Measurements from ENCODE around the gene API5.
A peak's percentile ranks its signal among the peaks of the same experiment; 100 is the strongest.
"Not testable (repeated sequence)": the region's sequence is repeated elsewhere in the genome, so short reads cannot be mapped to it uniquely, and the experiment has no call there.

The API5 gene

GRCh38 chr11:43311791-43312607 is at the start of gene API5:
Gene API5, plus strand, starts transcription at chr11:43311996. Its CDS starts 132 bp downstream, at chr11:43312128.
- DNase-seq, result peak; percentile 77

GRCh38 chr11:43267856-43268580 is 43.8 kb upstream of the API5 start:
- DNase-seq, result peak; percentile 72

GRCh38 chr11:43268786-43269185 is 43.0 kb upstream of the API5 start:
- DNase-seq, result no peak

- peak; percentile 43 for DNase-seq
These were observed 42.4 kb upstream of the API5 start for GRCh38 chr11:43269254-43269918.

- DNase-seq, result no peak
These were observed 41.3 kb upstream of the API5 start for GRCh38 chr11:43270468-43270867.

- DNase-seq, result peak; percentile 32
These were observed 33.4 kb upstream of the API5 start for GRCh38 chr11:43278193-43278956.

- DNase-seq, result peak; percentile 4
These were observed 29.0 kb upstream of the API5 start for GRCh38 chr11:43282607-43283440.

GRCh38 chr11:43285826-43286225 is 26.0 kb upstream of the API5 start:
- no peak for DNase-seq

GRCh38 chr11:43289368-43289767 is 22.4 kb upstream of the API5 start:
- no peak for DNase-seq

GRCh38 chr11:43298397-43298796 is 13.4 kb upstream of the API5 start:
- DNase-seq, result no peak

- no peak for DNase-seq
These were observed 4.2 kb downstream of the API5 start for GRCh38 chr11:43315966-43316365.

- no peak for DNase-seq
These were observed 4.7 kb downstream of the API5 start for GRCh38 chr11:43316451-43316850.

GRCh38 chr11:43327987-43328386 is 16.2 kb downstream of the API5 start:
- DNase-seq, result no peak

GRCh38 chr11:43328482-43328881 is 16.7 kb downstream of the API5 start:
- no peak for DNase-seq

GRCh38 chr11:43341159-43341558 is 29.4 kb downstream of the API5 start:
- DNase-seq, result no peak

- not testable (repeated sequence) for DNase-seq
These were observed 39.6 kb downstream of the API5 start for GRCh38 chr11:43351426-43351825.

- DNase-seq, result no peak
These were observed 42.5 kb downstream of the API5 start for GRCh38 chr11:43354311-43354710.

GRCh38 chr11:43356336-43356735 is 44.5 kb downstream of the API5 start:
- DNase-seq, result no peak

GRCh38 chr11:43358279-43358800 is 46.5 kb downstream of the API5 start:
- DNase-seq, result no peak

GRCh38 chr11:43358801-43359421 is 47.1 kb downstream of the API5 start, which contains the start of gene TTC17:
Gene TTC17, plus strand, starts transcription at chr11:43358920. Its CDS starts 35 bp downstream, at chr11:43358955.
- peak; percentile 65 for DNase-seq

GRCh38 chr11:43359422-43359818 is 47.6 kb downstream of the API5 start:
- DNase-seq, result peak; percentile 4
